ENCODE results near the gene ATAT1.

ATAT1 gene

GRCh38 chr6:30686908-30687658, 60.4 kb downstream of the ATAT1 start:
- peak overlapping the region; percentile 94 for H3K27ac ChIP-seq (replicated peaks)
- TF ChIP-seq GABPA (IDR thresholded peaks at IDR 0.05; ENCODE audit: low read depth), result no peak
- TF ChIP-seq POLR2AphosphoS5 (IDR thresholded peaks at IDR 0.05; ENCODE audit: low read depth), result peak; percentile 47; the same call in 1 of the 2 replicates
- no peak for TF ChIP-seq CTCF (IDR thresholded peaks at IDR 0.05; ENCODE audit: insufficient read depth, low read length)
- peak; percentile 51; the same call in 1 of the 2 replicates for TF ChIP-seq SPI1 (IDR thresholded peaks at IDR 0.05; ENCODE audit: borderline replicate concordance, low read depth)
- TF ChIP-seq REST (IDR thresholded peaks at IDR 0.05; ENCODE audit: insufficient replicate concordance, low read depth), result no peak
- peak; percentile 85 to 99 for DNase-seq (ENCODE audit: low read depth in 1 of 2, low spot score in 1 of 2)
- peak overlapping the region; percentile 60 for H3K4me3 ChIP-seq (replicated peaks; ENCODE audit: insufficient read depth, low read length)
- H3K27me3 ChIP-seq (ENCODE audit: insufficient read depth, poor library complexity, severe bottlenecking), result no peaks in the 10 kb centered on the region

- Histone ChIP-seq H3K27ac (replicated peaks) (peak overlapping the region; percentile 94), H3K4me3 (replicated peaks; ENCODE audit: insufficient read depth, low read length) (peak overlapping the region; percentile 60)
- DNase-seq (ENCODE audit: low read depth in 1 of 2, low spot score in 1 of 2), result no peak
Measured at GRCh38 chr6:30687659-30688431, 61.2 kb downstream of the ATAT1 start.

More at GRCh38 chr6:30687659-30688431, 61.2 kb downstream of the ATAT1 start:
- no peak for TF ChIP-seq CTCF (IDR thresholded peaks at IDR 0.05; ENCODE audit: insufficient read depth, low read length)
- TF ChIP-seq GABPA (IDR thresholded peaks at IDR 0.05; ENCODE audit: low read depth), result no peak
- no peak for TF ChIP-seq POLR2AphosphoS5 (IDR thresholded peaks at IDR 0.05; ENCODE audit: low read depth)
- TF ChIP-seq REST (IDR thresholded peaks at IDR 0.05; ENCODE audit: insufficient replicate concordance, low read depth), result no peak
- H3K27me3 ChIP-seq (ENCODE audit: insufficient read depth, poor library complexity, severe bottlenecking), result no peaks in the 10 kb centered on the region

All from HL-60 (cell line).